GM19468 (cell line): ENCODE data around the gene PDXDC1.
"Not testable (repeated sequence)": the region's sequence is repeated elsewhere in the genome, so short reads cannot be mapped to it uniquely, and the experiment has no call there.

Experiments
- ATAC-seq: cut with Tn5 transposase; IDR thresholded peaks from one replicate; pipeline ENCODE4 v1.9.1; 2021; ENCODE audit warnings: mild to moderate bottlenecking, moderate library complexity, moderate number of reproducible peaks; ENCODE audit not compliant: unreplicated experiment; ENCODE audit errors: extremely low read depth

The PDXDC1 gene

DNA sequence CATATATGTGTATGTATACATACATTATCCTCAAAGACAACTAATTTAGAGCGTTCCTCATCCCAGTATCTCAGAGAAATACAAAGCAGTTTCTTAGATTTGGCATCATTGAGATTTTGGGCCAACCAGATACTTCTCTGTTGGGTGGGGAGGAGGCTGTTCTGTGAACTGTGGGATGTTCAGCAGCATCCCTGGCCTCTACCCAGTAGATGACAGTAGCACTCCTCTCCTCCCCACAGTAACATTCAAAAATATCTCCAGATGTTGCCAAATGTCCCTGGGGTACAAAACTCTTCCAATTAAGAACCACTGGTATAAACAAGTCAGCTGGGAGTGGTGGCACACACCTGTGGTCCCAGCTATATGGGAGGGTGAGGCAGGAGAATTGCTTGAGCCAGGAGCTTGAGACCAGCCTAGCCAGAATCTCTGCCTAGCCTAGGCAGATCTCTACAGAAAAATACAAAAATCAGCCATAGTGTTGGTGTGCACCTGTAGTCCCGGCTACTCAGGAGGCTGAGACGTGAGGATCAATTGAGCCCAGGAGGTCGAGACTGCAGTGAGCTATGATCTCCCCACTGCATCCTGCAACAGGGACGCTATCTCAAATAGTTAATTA lies 125.7 kb downstream of the PDXDC1 start:
- not testable (repeated sequence) for ATAC-seq

DNA sequence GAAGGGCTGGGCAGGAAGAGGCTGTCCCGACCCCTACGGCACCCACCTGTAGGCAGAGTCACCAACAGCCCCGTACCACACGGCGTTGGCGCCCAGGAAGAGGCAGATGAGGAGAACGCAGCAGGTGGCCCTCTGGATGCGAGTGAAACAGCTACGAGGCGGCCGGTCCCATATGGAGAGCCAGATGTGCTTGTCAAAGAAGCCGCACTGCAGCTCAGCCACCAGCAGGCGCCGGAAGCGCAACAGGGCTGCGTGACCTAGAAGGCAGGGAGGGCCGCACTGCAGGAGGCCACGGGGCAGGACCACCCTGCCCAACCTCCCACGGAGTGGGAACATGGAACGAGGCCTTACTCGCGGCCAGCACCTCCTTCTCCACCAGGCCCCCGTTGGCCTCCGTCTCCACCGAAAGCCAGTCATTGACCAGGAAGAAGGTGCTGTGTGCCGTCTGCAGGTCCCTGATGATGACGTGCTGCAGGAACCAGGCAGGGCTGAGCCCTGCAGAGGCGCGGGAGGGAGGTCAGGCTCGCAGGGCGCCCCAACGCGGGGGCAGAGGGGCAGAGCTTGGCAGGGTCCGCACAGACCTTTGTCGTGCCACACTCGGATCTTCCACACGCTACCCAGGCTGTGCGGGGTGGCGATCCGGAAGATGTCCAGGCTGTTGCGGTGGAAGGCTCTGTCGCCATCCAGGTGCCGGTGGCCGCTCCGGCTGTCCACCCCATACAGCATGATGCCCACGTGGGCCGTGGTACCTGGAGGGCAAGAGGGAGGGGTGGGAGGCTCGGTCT lies 153.0 kb downstream of the PDXDC1 start:
- not testable (repeated sequence) for ATAC-seq

DNA sequence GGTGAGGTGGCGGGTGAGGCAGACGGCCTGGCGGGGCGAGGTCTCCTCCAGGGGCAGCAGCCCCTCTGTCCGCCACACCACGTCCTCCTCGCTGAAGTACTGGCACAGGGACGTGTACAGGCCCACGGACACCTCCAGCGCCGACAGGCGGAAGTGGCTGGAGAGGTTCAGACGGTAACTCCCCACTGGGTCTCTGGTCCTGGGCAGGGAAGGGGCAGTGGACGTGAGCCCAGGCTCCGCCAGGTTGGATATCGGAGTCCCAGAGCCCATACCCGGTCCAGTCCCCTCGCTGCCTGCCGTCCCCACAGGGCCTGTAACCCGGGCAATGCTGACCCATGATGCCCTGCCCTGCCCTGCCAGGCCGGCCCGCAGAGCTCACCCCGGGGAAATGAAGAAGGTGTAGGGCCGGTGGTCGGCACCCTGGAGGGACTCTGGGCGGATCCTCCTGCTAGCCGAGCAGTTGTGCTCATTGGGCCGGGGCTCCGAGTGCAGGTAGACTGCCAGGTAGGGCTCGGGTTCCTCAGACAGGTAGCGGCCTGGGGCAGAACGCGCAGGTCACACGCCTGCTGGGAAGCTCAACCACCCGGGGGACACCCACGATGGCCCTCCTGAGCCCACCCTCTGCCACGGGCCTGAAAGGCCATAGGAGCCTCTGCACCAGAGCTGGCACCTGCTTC lies 155.6 kb downstream of the PDXDC1 start:
- ATAC-seq, result not testable (repeated sequence)

DNA sequence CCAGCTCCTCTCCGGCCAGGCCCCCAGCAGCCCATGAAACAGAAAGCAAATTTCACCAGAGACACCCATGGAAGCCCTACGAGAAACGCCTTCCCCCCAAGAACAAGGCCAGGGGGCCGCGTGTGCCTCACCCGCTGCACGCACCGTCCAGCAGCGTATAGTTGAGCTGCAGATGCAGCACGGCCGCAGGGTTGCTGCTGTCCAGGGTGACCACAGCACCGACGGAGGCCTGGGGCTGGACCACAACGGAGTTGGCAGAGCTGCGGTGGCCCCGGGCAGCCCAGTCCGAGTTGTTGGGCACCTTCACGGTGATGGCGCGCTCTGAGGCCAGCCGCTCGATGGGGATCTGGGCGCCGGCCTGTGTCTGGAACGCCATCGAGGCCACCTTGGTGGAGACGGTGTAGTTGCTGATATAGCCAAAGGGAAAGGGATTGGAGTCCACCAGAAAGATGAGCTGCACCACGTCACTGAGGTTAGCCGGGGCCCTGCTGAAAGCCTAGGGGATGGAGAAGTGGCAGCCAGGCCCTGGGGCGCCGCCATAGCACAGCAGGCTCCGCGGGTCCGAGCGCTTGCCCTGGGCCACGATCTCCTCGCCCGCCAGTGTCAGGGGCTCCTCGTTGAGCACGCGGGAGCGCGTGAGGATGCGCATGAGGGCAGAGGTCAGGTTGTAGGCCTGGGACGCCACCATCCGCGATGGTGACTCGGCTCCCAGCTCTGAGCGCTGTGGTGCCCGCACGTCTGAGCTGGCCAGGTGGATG lies 156.3 kb downstream of the PDXDC1 start:
- not testable (repeated sequence) for ATAC-seq

DNA sequence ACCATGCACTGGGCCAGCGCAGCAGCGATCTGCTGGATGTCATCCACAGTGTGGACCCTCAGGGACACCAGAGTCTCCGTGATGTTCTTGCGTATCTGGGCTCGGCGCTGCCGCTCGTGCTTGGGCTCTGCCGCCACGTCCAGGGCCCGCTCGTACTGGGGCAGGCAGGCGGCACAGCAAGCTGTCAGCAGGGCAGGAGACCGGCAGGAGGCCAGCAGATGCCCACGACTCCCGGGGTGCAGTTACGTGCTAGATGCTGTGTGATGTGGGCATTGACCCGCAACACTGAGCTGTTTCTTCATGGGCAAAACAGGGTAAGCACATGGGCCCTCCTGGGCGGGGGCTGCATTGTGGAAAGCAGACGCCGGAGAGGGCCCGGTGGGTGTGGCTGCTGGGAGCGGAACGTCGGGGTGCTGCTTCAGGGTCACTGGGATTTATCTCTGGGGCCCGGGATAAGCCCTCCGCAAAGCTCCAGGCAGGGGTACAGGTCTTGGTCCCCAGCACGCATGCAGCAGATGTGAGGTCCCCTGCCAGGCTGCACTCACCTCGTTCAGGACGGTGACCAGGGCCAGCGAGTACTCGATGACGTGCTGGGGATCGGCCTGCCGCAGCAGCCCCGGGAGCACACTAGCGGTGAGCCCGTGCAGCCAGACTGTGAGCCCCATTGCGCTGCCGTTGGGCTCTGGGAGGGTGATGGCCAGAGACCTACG lies 158.0 kb downstream of the PDXDC1 start:
- not testable (repeated sequence) for ATAC-seq

DNA sequence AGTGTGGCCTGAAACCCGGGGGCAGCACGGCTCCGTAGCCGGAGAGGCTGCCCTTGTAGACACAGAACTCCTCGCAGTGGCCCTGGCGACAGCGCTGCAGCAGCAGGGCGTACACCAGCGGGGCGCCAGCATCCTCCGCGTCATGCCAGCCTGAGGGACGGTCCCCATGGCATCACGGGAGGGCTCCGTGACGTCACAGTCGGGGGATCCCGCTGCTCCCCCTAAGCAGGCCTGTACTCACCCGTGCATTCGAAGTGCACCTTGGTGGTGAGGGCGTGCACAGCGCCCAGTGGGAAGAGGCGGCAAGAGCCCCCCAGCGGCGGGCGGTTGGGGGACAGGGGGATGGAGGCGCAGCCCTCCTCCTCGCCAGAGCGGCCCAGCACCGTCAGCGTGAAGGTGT lies 158.7 kb downstream of the PDXDC1 start:
- not testable (repeated sequence) for ATAC-seq

DNA sequence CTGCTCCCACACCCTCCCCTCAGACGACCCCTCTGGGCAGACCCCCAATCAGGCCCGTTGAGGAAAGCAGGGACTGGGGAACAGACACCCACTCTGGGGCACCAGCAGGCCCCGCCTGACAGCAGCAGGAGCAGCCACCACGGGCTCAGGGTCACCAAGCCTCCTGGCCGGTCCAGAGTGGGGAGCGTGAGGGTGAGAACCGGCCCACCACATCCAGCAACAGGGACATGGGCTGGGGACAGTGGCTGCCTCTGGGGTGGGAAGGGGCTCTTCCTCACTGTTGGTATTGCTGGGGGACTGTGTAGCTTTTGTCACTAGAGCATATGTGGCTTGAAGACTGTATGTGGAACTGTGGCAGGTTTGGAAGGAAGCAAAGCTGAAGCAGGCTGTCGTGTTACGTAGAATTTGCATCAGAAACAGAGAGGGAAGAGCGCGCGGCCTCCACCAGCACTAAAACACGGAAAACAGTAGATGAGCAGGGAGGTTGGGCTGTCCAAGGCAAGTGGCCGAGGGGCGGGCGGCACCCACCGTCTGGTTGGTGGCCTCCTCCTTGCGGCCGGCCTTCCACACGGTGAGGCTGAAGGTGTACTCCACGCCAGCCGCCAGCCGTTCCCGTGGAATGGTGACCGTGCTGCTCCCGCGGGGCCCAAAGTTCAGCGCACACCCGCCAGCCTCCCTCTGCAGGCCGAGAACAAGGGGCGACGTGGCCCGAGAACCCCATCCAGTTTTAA lies 160.1 kb downstream of the PDXDC1 start:
- ATAC-seq, result not testable (repeated sequence)

DNA sequence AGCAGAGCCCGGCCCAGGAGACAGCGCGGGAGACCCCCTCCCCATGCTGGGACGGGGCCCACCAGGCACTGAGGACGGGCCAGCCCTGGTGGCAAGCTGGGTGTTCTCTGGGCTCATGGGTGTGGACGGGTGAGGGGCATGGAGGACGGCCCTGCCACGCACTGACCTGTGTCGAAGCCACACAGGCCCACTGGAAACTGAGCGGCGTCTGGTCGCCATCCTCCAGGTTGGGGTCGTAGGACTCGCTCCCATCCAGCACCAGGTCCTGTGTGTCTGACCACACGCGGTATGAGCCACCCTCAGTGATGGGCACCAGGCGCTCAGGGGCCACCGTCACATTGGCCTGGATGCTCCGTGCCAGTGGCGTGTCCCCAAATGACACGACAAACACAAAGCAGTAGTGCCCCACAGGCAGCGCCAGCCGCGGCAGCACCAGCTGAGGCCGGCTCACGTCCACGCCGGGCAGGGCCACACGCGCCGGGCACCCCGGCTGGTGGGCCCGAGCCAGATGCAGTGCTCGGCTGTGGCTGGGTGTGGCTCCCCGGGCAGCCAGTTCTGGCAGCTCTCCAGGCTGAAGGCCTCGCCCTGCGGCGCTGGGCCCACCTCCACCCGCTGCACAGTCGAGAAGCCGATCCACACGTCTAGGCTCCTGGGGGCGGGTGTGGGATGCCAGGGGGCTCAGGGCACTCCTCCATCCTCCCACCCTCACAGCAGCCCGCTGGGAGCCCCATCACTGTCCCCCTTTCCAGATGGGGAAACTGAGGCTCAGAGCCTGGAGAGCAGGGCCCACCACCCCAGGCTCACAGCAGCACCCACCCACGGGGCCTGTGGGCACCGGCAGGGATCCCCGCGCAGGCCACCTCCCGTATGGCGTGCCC lies 160.9 kb downstream of the PDXDC1 start:
- ATAC-seq, result not testable (repeated sequence)

DNA sequence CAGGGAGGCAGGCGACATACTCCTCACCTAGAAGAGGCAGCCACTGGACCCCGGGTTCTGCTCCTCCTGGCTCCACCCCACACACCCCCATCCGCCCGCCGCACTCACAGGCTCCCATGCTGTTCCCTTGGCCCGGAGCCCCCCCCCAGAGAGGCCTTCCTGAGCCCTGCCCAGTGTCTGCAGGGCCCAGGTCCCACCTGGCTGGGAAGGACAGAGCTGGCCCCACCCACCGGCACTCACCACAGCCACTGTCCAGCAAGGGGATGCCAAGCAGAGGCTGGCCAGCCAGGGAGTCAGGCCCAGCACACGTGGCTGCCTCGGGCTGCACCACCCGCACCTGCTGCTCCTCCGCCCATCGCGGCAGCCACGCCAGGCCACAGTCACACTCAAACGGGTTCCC lies 162.7 kb downstream of the PDXDC1 start:
- ATAC-seq, result not testable (repeated sequence)

DNA sequence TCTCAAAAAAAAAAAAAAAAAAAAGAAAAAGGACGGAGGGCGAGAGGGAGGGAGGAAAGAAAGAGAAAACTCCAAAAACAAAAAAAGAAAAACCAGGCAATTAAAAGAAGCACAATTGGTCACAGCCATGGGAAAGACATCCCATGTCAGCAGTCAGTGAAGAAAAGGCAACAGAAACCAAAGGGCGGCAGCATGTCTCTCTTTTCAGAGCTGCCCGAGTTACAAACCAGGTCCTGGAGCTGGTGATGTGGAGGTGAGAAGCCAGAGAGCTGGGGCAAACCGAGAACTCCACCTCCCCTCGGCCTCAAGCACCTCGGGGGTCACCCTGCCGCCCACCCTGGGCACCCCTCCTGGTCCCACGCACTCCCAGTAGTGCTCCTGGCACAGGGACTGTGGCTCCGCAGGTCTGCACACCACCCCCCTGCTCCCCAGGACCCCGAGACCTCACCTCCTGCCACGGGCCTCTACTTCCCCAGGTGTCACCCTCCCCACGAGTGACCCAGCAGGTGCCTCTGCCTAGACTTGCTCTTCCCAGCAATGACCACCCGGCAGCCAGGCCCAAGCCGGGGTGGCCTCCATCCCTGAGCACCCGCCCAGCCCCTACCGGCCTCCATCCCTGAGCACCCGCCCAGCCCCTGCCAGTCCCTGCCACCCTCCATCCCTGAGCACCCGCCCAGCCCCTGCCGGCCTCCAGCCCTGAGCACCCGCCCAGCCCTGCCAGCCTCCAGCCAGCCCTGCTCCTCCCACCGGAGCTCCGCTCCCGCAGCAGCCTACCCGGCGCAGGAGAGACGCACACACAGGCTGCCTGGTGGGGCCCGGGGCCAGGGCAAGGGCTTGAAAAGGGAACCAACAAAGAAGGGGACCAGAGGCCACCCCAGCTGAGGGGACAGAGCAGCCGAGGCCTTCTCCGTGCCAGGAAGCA lies 165.9 kb downstream of the PDXDC1 start:
- ATAC-seq, result not testable (repeated sequence)

DNA sequence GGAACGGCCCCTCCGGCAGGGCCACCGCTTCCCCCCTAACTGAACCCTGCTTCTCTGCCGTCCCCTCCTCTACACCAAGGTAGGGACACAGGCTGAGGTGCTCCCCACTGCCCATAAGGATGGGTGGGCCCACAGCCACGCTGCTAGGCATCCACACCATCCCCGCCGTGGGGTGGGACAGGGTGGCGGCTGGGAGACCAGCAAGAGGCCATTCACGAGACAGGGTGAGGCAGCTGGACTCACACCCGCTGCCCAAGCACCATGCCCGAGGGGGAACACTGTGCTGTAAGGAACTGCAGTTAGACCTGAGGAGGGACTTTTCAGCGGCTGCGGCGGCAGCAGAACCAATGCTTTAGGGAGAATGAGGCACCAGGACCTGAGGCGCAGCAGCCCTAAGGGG lies 166.8 kb downstream of the PDXDC1 start:
- ATAC-seq, result no peak

DNA sequence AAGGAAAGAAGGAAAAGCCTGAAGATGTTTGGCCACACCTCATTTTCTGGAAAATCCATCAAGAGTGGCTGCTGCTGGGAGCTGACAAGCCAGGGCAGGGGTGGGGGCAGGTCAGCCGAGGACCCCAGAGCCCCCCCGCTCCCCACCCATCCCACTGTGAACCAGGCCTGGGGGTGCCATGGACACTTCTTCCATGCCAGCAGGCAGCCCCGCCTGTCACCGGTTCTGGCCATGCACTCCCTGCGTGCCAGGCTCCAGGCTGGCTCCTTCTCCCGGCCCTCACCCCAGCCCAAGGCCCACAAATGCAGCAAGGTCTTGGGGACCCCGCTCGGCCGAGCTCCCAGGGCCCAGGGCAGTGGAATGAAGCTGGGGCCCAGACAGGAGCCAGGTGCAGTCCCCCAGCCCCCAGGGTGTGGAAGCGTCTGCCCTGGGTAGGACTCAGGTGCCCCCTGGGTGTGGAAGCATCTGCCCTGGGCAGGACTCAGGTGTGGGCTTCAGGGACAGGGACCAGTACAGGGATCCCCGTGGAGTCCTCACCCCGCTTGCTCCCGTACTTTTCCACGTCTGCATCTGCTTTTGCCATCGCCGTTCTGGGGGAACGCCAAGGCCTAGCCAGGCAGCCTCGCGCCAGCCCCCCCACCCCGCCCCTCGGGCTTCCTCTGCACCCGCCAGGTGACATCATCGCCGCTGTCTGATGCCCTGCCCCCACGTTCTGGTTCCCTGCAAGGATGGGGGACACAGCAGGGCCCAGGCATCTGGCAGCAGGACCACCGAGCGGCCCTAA lies 167.5 kb downstream of the PDXDC1 start:
- ATAC-seq, result not testable (repeated sequence)

DNA sequence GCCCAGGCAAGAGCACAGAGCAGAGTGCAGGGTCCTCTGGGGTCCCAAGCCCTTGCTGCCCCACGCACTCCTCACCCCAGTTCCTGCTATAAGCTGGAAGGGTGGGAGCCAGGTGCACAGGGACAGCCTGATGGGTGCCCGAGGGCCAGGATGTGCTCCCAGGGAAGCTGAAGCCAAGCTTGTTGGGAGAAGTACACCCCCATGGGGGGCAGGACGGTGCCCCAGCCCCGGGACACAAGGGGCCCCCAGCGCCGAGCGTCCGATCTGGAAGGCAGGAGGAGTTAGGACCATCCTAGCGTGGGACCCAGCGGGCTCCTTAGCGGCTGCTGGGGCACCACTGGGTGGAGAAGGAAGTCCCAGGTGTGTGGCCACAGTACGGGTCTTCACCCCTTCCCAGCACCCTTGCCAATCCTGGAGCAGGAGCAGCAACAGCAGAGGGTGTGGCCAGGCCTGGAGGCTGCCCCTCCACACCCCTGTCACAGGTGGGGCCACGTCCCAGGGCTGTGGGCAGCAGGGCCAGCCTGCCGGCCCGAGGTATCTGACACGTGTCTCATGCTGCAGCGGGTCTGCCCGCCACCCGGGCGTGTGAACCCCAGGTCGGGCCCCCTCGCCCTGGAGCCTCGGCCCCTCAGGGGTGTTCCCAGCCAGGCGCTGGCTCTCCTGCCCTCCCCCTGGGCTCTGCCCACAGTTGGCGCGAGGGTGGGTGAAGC lies 168.2 kb downstream of the PDXDC1 start:
- ATAC-seq, result not testable (repeated sequence)

DNA sequence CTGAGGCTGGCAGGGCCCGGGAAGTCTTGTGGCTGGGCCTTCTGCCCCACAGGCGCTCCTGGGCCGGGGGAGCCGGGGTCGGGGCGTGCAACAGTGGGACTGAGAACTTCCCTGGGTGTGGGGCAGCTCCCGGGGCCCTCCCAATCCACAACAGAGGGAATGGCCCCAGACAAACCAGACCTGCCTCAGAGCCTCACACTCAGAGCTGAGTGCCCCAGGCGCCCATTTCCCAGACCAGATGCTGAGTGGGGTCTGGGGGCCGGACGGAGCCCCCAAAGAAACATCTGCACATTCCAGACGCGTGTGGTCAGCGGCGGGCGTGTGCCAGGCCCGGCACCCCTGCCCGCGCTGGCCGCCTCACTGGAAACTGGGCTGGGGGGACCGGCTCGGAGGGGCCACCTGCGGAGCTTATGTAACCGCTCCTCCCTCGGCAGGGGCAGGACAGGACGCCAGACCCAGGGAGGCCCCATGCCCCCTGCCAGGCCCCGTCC lies 168.8 kb downstream of the PDXDC1 start:
- ATAC-seq, result not testable (repeated sequence)

DNA sequence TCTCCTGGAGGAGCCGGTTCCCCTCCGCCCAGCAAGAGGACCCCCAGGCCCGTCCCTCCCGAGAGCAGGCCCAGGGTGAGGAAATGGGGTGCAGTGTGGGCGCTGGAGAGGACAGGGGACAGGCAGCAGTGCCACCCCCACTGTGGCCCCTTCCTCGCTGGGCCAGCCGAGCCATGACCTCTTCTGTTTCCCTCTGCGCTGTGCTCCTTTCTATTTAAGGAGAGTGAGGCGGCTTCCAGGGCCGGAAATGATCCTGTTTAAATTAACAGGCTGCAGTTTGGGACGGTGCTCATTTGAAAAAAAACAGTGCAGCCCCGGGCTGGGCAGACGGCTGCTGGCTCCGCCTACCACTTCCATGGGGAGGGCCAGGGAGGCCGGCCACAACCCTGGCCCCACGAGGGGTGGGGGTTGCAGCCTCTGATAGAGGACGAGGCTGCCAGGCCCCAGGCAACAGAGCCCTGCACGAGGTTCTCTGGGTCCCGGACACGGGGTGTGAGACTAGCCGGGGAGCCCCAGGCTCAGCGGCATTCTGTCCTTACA lies 169.3 kb downstream of the PDXDC1 start:
- ATAC-seq, result not testable (repeated sequence)
